Ovary (tissue), 9 donors: ENCODE measurements around the gene YKT6. TPM values are rescaled to one million over a fixed set of nuclear protein-coding genes. Genes with fewer than 3 reads are reported as not detected.

Experiments used
- DNase-seq, 5 donors: peaks; one replicate each; pipeline ENCODE4 v3.0.0-alpha.2; 2019 to 2020
- H3K27ac ChIP-seq, 2 donors: fragments of 200-600 bp; one replicate each; pipeline versions ENCODE4 v1.5.1 to v1.8.0; 2019 to 2022
- H3K27me3 ChIP-seq: fragments of 200-600 bp; one replicate; pipeline ENCODE4 v1.8.0; 2022
- H3K36me3 ChIP-seq: fragments of 200-600 bp; sonication (generic); one replicate; pipeline ENCODE4 v1.5.1; 2019
- H3K4me1 ChIP-seq: one replicate; pipeline ENCODE4 v1.8.1; 2013; ENCODE audit warnings: mild to moderate bottlenecking, moderate library complexity; ENCODE audit not compliant: insufficient read depth
- H3K4me3 ChIP-seq: fragments of 200-600 bp; sonication (generic); one replicate; pipeline ENCODE4 v1.5.1; 2017
- H3K9me3 ChIP-seq, 2 donors: fragments of 200-600 bp in 1 of 2; sonication (generic) in 1 of 2; one replicate each; pipeline versions ENCODE4 v1.5.1 to v1.8.1; 2013 to 2019; ENCODE audit warnings: mild to moderate bottlenecking in 1 of 2, moderate library complexity in 1 of 2
- CTCF ChIP-seq, 3 donors: fragments of 450-650 bp in 2 of 3; fragments of 200-600 bp in 1 of 3; IDR thresholded peaks; one replicate each; pipeline versions ENCODE4 v1.5.1 to v1.8.0; 2016 to 2022; ENCODE audit warnings: antibody characterized with exemption in 3 of 3, mild to moderate bottlenecking in 1 of 3
- EP300 ChIP-seq: sonication (generic); formaldehyde crosslinking; IDR thresholded peaks from one replicate; pipeline ENCODE4 v1.6.1; 2017; ENCODE audit warnings: antibody characterized with exemption
- POLR2A ChIP-seq: fragments of 450-650 bp; IDR thresholded peaks from one replicate; pipeline ENCODE4 v1.6.1; 2017; ENCODE audit warnings: antibody characterized with exemption, mild to moderate bottlenecking, moderate library complexity
- WGBS, 3 donors: extraction: QIAGEN DNeasy Blood & Tissue Kit in 1 of 3; methylation state at CpG; one replicate each; pipeline versions ENCODE4 v1.1.5 to v1.1.7; 2013 to 2017; 5-methylcytosine and 5-hydroxymethylcytosine counted together
- intact Hi-C, 4 donors: fragments of 100-400 bp; cut with DNase I; formaldehyde crosslinking; loops; one replicate each; pipeline versions ENCODE4 v1.11.0 to v1.15.1; 2022 to 2023
- polyA plus RNA-seq, 2 donors: library from polyadenylated mRNA; stranded (reverse); fragments of 200-250 nt in 1 of 2; fragments of 350-450 nt in 1 of 2; fragmentation: Illumina TruSeq in 1 of 2; extraction: RNeasy Lipid Tissue Mini Kit (QIAGEN cat#74804) in 1 of 2; gene quantifications; one replicate each; pipeline ENCODE4 v1.2.3, GENCODE V29; 2013 to 2014
- total RNA-seq, 7 donors: library from RNA; depleted of rRNA in 2 of 7; stranded (reverse); fragments of >200 nt in 2 of 7; fragmentation: NEBNext Ultra II Directional in 3 of 7; extraction: Animal tissue kit (Norgen Biotek cat#: 25700) in 3 of 7; gene quantifications; one replicate each; pipeline versions ENCODE4 v1.1.0 to v1.2.4, GENCODE V29; 2016 to 2023
- donor health status: DM: no; HTN: no; CAD: no; lungs with moderate emphysema.
- donor health status: DM: no; HTN: no; CAD: no.
- donor health status: Bipolar disorder and iron deficiency.
- donor health status: DM: yes; HTN: yes; CAD: no.
- donor health status: DM: no; HTN: no; CAD: no.
- donor health status: DM: yes; HTN: yes; CAD: no.

YKT6 gene
- total and polyA plus RNA-seq, 9 donors, result 22.2 to 68.0 (median 40.5) TPM

DNA sequence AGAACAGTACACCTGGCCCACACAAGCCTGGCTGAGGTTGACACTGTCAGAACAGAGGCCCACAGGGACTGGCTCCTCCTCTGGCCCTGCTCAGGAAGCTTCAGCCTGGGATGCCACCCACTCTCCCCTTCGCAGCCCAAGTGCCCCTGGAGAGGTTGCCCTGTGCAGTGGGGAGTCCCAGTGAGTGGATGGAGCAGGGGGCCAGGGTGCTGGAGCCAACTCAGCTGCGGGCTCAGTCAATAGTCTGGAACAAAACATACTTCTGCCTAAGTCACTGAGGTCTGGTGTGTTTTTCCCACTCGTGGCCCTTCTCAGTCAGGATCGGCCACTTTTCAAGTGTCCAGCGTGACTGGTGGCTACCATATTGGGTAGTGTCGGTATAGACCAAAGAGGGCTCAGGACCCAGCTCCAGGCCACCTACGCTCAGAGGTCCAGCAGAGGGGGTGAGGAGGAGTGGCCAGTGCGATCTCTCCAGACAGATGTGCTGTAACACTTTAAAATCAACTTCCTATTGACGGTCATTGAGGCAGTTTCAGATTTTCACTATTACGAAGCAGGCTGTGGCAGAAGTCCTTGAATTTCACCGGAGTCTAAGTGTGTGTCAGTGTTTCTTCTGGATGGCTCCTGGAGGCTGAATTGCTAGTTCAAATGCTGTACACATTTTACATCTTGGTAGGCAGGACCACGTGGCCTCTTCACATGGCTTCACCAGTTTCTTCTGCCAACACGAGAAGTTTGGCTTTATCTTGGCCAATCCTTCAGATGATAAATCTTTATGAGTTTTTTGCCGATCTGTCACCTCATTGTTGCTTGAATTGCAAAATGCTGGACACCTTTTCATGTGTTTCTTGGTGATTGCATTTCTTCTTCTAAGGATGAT, 10.5 kb upstream of the YKT6 start:
- H3K9me3 ChIP-seq, result no peaks in the 10 kb centered on the region
- intact Hi-C loops, result loop anchor here in 3 of 4 donors (5.0 to 10.0 kb wide), 3 partner anchors 55 to 135 kb away; no protein-coding TSS in a partner anchor
- 84 to 91% (median 84%) methylated on average over 14 of the region's 14 CpGs for WGBS, 3 donors
- H3K4me3 ChIP-seq, result no peak overlapping the region
- H3K27ac ChIP-seq, result no peak overlapping the region
- no peak for DNase-seq
- H3K36me3 ChIP-seq, result no peaks in the 10 kb centered on the region
- TF ChIP-seq CTCF (IDR thresholded peaks at IDR 0.05) (no peak), POLR2A (no peak), EP300 (no peak)
- H3K4me1 ChIP-seq, result peaks cover 6% of the 10 kb centered on the region
- no peaks in the 10 kb centered on the region for H3K27me3 ChIP-seq

DNA sequence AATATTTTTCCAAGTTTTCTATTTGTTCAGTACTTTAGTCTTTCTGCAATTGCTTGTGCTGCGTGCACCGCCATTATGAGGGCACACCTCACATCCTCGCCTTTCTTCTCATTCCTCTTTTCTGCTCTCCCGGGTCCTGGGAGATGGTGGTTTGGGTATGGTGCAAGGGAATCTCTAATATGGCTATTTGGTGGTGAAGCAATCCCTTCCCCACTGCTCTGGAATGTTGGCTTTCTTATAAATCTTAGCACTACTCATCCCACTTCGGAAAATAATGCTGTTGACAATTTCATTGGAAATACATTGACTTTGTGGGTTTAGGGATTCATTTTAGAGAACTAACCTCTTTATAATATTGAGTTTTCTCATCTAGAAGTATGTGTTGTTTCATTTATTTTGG, 9.6 kb upstream of the YKT6 start:
- intact Hi-C loops, result loop anchor here in 3 of 4 donors (5.0 to 10.0 kb wide), 3 partner anchors 56 to 136 kb away; no protein-coding TSS in a partner anchor
- TF ChIP-seq EP300 (no peak), CTCF (IDR thresholded peaks at IDR 0.05) (no peak), POLR2A (no peak)
- no peak for DNase-seq
- H3K27me3 ChIP-seq, result no peaks in the 10 kb centered on the region
- WGBS, 3 donors, result 80 to 85% (median 80%) methylated on average over 5 of the region's 5 CpGs
- H3K4me3 ChIP-seq, result no peak overlapping the region
- H3K36me3 ChIP-seq, result no peaks in the 10 kb centered on the region
- no peak overlapping the region for H3K27ac ChIP-seq
- peaks cover 6% of the 10 kb centered on the region for H3K4me1 ChIP-seq
- no peaks in the 10 kb centered on the region for H3K9me3 ChIP-seq

GRCh38 chr7:44193011-44193802, 7.6 kb upstream of the YKT6 start:
- no peak overlapping the region for H3K27ac ChIP-seq
- no peaks in the 10 kb centered on the region for H3K9me3 ChIP-seq
- no peaks in the 10 kb centered on the region for H3K27me3 ChIP-seq
- H3K4me1 ChIP-seq, result no peaks in the 10 kb centered on the region
- H3K36me3 ChIP-seq, result no peaks in the 10 kb centered on the region
- no peak for DNase-seq
- no peak overlapping the region for H3K4me3 ChIP-seq
- 85 to 91% (median 86%) methylated on average over 7 of the region's 7 CpGs for WGBS, 3 donors
- TF ChIP-seq CTCF (IDR thresholded peaks at IDR 0.05) (no peak), POLR2A (no peak), EP300 (no peak)
- intact Hi-C loops, result loop anchor here in 3 of 4 donors (5.0 to 10.0 kb wide), 3 partner anchors 58 to 138 kb away; no protein-coding TSS in a partner anchor

- H3K36me3 ChIP-seq, result no peaks in the 10 kb centered on the region
- intact Hi-C loops, result loop anchor here in 3 of 4 donors (5.0 to 10.0 kb wide), 3 partner anchors 59 to 139 kb away; no protein-coding TSS in a partner anchor
- WGBS, 3 donors, result 54 to 61% (median 61%) methylated on average over 2 of the region's 2 CpGs
- no peak for DNase-seq
- TF ChIP-seq CTCF (IDR thresholded peaks at IDR 0.05) (no peak), EP300 (no peak), POLR2A (no peak)
- no peaks in the 10 kb centered on the region for H3K27me3 ChIP-seq
- H3K27ac ChIP-seq, result no peak overlapping the region
- H3K9me3 ChIP-seq, result no peaks in the 10 kb centered on the region
- no peak overlapping the region for H3K4me3 ChIP-seq
- no peaks in the 10 kb centered on the region for H3K4me1 ChIP-seq
Measured at GRCh38 chr7:44194069-44194468, 6.7 kb upstream of the YKT6 start.
